ENCODE measurements around the gene CLCN2.

- TF ChIP-seq CTCF (IDR thresholded peaks at IDR 0.05) (no peak), POLR2A (IDR thresholded peaks at IDR 0.05) (no peak)
Observed at GRCh38 chr3:184345317-184346144, 15.9 kb downstream of the CLCN2 start.
